GM20000 (cell line): ENCODE results near the gene E2F7.

ENCODE experiments used
- DNase-seq: peaks from one replicate; pipeline ENCODE4 v3.0.0; 2012; ENCODE audit warnings: low spot score
- CTCF ChIP-seq: IDR thresholded peaks from 2 replicates; pipeline ENCODE4 v1.5.1; 2012; ENCODE audit warnings: mild to moderate bottlenecking, control low read depth; ENCODE audit errors: extremely low read depth, missing control alignments

The E2F7 gene

GRCh38 chr12:76983420-76983819 is 81.9 kb downstream of the E2F7 start:
- no peak for TF ChIP-seq CTCF
- no peak for DNase-seq

- DNase-seq = no peak
- no peak for TF ChIP-seq CTCF
Observed at GRCh38 chr12:76980196-76980595, 85.2 kb downstream of the E2F7 start.

GRCh38 chr12:76976777-76977382 is 88.5 kb downstream of the E2F7 start:
- DNase-seq = no peak
- no peak for TF ChIP-seq CTCF
